Left kidney (tissue), 2 donors: ENCODE data around the gene SELPLG. TPM values are rescaled to one million over a fixed set of nuclear protein-coding genes. Genes with fewer than 3 reads are reported as not detected.
"Not testable (repeated sequence)": the region's sequence is repeated elsewhere in the genome, so short reads cannot be mapped to it uniquely, and the experiment has no call there.

ENCODE experiments used
- DNase-seq: peaks from one replicate; pipeline ENCODE4 v3.0.0-alpha.2; 2013
- polyA plus RNA-seq: library from polyadenylated mRNA; unstranded; fragments of 120-200 nt; gene quantifications from one replicate; pipeline ENCODE4 v1.2.1, GENCODE V29; 2013; ENCODE audit not compliant: insufficient read length

Gene SELPLG
- polyA plus RNA-seq, 1 donor, result 1.3 TPM

GRCh38 chr12:108619369-108620160 lies 14.1 kb downstream of the SELPLG start:
- no peak for DNase-seq

- not testable (repeated sequence) for DNase-seq
Measured at GRCh38 chr12:108618953-108619274, 14.8 kb downstream of the SELPLG start.

DNA sequence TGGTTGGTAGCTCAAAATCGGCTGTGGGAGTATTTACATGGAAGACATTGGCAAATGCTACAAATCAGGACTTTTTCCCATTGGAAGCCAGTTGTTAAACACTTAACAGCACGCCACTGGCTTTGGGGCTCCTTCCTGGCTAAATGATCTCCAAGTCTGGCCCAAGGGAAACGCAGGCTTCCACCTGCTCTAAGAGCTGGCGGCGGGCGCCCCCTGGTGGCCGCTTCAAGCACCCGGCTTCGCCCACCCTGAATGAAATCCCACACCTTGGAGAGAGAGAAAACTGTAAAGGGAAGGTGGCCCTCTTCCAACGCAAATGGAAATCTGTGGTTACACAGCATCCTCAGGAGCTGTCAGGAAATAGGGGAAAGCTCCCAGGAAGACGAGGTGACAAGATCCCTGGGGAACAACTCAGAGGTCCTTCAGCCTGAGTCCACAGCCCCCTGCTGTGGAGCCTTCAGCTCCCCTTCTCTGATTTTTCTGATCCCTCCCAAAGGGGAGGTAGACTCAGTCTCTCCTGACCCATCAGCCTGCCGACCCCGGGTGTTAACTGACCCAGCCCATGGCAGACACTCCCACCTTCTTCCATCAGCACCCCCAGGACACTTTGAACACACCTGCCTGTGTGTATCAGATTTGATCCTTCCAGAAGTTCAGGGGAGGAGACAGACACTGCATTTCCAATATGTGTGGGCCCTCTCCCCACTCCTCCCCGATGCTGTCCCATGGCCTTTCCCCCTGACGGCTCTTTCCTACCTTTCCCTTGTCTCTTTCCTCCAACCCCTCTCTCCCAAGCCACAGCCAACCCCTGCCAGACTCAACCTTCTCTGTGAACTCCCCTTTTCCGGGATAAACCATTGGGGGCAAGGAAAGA lies 15.4 kb downstream of the SELPLG start:
- DNase-seq, result peak; percentile 79

DNA sequence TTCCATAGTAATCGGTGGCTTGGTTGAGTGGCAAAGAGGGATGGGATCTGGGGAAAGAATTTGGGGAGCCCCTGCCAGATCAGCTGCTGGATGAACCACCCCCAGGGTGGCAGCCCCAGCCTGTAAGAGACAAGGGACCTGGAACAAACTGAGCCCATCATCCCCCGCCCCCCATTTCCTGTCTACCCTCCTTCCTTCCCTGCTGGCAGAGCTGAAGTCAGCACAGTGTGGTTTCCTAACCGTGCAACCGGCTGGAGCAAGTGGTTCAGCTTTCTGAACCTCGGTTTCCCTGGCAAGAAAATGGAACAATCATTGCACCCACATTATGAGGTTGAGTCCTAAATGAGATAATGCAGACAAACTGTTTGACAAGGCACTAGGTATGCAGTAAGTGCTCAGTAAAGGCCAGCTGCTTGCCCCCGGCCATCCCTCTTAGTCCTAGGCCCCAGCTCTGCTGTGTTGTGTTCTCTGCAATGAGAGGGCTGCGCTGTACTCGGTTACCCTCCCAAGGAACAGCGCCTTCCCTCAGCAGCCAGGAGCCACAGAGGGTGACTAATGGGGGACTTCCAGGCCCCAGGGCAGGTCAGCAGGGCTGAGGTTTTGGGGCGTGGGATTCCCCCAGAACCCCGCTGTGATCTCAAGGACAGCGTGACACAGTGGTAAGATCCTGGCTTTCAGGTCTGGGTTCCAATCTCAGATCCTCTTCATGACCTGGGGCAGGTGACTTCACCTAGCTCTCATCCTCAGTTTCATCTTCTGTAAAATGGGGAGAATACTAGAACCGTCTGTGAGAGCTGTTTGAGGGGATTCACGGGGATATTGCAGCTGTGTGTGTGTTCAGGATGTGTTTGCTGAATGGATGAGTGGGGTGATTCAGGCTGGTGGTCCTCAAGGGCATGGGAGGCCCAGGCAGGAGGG lies 16.5 kb downstream of the SELPLG start:
- no peak for DNase-seq

DNA sequence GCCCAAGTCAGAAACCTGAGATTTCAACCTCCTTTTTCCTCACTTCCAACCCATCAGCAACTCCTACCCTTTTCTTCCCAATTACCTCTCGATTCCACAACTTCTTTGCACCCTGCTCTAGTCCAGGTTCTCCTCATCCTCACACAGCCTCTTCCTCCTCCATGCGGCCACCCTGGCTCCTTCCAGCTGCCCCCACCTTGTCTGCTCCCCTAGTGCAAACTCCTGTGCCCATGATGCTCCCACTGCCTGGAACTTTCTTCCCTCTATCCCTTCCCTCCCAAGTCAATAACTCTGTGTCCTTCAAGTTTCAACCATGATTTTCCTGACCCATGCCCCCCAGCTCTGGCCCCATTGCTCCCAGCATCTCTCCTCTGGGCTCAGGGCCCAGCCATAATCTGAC lies 17.3 kb downstream of the SELPLG start:
- no peak for DNase-seq

GRCh38 chr12:108615918-108616317 lies 17.8 kb downstream of the SELPLG start:
- no peak for DNase-seq

GRCh38 chr12:108614639-108615038 lies 19.1 kb downstream of the SELPLG start:
- DNase-seq, result no peak

- no peak for DNase-seq
Measured at GRCh38 chr12:108614041-108614440, 19.7 kb downstream of the SELPLG start.

DNA sequence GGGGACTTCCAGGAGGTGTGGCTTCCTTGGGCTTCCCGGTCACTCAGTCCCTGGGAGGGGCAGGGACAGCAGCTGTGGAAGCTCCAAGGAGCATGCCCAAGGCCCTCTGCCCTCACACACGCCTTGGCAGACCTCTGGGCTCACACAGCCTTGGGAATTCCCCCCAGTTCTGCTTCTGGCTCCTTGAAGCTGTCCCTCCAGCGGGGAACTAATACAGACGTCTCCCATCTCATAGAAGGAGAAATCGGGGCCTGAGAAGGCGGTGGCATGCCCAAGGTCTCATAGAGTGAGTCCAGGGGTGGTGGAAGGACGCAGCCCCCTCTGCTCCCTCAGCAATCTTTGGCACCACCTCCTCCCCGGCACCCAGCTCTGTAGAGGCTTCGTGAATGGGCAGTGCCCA lies 20.1 kb downstream of the SELPLG start:
- no peak for DNase-seq

DNA sequence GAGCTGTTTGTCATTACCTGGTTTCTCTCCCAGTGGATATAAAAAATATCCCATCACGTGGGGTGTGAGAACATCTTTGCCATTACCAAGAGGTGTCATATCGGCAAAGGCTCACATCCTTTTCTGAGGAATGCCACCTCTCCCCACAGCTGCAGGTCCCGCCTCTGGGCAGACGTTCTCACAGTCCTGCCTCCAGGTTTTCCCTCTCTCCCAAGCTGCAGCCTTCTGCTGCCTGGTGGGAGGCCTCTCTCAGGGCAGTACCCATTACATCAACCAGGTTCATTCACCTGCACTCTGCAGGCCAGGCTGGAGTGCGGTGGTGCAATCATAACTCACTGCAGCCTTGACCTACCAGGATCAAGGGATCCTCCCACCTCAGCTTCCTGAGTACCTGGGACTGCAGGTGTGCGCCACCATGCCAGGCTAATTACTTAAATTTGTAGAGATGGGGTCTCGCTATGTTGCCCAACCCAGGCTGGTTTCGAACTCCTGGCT lies 20.9 kb downstream of the SELPLG start:
- DNase-seq, result no peak

DNA sequence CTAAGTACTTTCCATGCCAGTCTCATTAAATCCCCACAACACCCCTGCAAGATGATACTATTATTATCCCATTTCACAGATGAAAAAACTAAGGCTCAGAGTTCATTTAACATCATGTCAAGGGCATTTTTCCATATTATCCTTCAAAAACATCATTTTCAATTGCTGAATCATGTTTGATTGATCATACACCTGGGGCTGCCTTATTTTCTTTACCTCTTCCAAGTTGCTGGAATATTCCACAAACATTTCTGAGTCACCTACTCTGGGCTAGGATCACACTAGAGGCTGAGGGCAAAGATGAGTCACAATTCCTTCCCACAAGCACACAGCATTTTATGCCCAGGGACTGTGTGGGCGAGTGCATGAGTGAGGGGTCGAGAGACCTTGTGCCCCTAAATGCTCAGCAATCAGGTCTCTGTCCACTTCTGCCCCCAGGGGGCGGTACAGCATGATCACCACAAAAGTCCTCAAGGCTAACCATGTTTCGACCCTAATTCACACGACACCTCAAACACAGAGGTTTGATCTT lies 21.7 kb downstream of the SELPLG start:
- DNase-seq, result no peak

DNA sequence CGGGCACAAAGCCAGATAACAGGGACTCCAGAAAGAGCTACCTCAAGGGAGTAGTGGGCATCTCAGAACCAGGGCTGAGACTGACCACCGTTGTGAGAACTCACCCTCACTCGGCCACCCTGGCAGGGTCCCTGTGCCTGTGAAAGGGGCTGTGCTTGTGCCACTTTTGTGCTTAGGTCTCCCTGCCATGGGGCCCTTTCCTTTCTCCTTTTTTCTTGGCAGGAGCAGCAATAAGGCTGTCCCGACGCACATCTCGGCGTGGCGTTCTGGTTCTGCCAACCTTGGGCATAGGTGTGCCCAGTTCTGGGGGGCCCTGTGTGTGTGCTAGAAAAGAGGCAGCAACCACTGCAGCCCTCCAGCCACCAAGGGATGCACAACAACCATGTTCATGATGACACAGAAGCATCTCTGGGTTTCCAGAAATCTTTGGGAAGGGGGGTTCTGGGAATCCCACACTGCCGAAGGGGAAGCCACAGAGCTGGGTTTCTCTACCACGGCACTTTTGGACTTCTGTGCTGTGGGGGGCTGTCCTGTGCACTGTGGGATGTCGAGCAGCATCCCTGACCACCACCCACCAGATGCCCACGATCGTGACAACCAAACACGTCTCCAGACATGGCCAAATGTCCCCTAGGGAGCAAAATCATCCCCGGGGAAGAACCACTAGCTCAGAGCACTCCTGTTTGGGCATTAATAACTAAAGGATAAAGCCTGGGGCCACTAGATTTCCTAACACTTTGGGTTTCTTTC lies 22.7 kb downstream of the SELPLG start:
- no peak for DNase-seq

DNA sequence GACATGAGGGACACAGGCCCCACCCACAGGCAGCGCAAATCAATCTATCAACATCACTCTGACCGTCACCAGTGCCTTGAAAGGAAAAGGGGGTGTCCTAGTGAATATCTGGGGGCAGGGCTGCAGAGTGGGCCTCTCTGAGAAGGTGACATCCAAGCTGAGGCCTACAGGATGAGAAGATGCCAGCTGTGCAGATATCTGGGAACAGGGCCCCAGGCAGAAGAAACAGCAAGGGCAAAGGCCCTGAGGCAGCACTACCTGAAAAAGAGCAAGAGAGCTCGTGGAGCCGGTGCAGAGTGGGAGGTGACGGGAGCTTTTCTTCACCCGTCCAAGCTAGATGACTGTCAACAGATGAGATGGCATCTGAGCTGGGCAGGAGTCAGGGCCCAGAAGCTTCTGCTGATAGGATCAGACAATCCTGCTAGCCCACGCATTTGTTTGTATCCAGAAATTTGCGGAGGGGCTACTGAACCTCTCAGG lies 23.3 kb downstream of the SELPLG start:
- DNase-seq, result no peak

GRCh38 chr12:108609537-108610335 lies 24.0 kb downstream of the SELPLG start:
- peak; percentile 79 for DNase-seq

DNA sequence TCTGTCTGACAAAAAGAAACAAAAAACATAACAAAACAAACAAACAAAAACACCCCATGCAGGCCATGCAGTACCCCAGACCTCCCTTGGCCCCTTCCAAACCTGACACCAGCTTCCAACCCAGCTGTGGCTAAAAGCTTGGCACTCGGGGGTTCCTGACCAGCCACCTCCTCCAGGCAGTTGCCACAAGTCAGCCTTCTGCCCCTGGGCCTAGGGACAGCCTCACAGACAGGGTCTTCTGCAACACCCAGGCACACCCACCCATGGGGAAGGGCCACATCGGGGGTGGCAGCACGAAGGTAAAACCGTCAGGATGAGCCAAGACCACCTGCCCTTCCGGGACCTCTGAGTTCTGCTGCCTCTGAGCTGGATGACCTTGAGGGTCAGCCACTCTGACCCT lies 25.1 kb downstream of the SELPLG start:
- no peak for DNase-seq

GRCh38 chr12:108607981-108608600 lies 25.6 kb downstream of the SELPLG start:
- DNase-seq, result no peak

DNA sequence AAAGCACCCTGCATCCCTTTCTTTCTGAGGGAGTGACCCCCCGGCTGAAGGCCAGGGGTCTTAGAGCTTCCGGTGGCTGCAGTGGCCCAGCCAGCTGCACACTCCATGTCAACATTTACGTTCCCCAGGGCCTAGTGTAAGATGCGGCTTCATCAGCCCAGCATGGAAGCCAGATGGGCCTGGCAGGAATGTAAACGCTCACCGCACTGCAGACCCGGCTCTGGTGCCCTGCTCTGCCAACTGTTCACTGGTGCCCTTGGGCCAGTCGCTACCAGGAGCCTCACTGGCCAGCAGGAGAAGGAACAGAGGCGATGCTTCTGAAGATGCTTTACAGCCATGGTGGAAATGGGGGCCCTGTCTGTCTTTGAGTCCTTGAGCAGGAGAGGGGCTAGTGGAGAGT lies 27.2 kb downstream of the SELPLG start:
- no peak for DNase-seq

GRCh38 chr12:108605690-108606406 lies 27.8 kb downstream of the SELPLG start:
- DNase-seq, result no peak
